ENCODE measurements around the gene FCHSD1. TPM values are rescaled to one million over a fixed set of nuclear protein-coding genes. Genes with fewer than 3 reads are reported as not detected.

Gene FCHSD1
- polyA plus RNA-seq, 4 donors, result 9.5 to 20.2 (median 14.6) TPM

Other genes starting within 250 kb of the FCHSD1 start
- gene PCDHGA9, start 248.6 kb downstream of the FCHSD1 start, polyA plus RNA-seq (ENCODE audit: insufficient read length in 4 of 4), result 1 to 10 TPM; 5.0 to 6.4 (median 5.3) TPM
- gene PCDHGB6, start 243.4 kb downstream of the FCHSD1 start, polyA plus RNA-seq (ENCODE audit: insufficient read length in 4 of 4), result 1 to 10 TPM; 6.3 to 7.9 (median 7.4) TPM
- 1 to 10 TPM; 3.1 to 3.8 (median 3.6) TPM for gene PCDHGA10, start 238.4 kb downstream of the FCHSD1 start, polyA plus RNA-seq (ENCODE audit: insufficient read length in 4 of 4)
- gene PCDHGB7, start 233.7 kb downstream of the FCHSD1 start, polyA plus RNA-seq (ENCODE audit: insufficient read length in 4 of 4), result 10 to 100 TPM; 14.0 to 17.5 (median 14.3) TPM
- gene PCDHGA11, start 230.4 kb downstream of the FCHSD1 start, polyA plus RNA-seq (ENCODE audit: insufficient read length in 4 of 4), result 1 to 10 TPM; 4.6 to 5.6 (median 5.1) TPM
- gene PCDHGA12, start 220.9 kb downstream of the FCHSD1 start, polyA plus RNA-seq (ENCODE audit: insufficient read length in 4 of 4), result 1 to 10 TPM; 1.1 to 2.4 (median 1.5) TPM
- 100 to 1,000 TPM in 3 of 4 donors, 10 to 100 TPM in 1; 88.8 to 152 (median 118) TPM for gene PCDHGC3, start 175.5 kb downstream of the FCHSD1 start, polyA plus RNA-seq (ENCODE audit: insufficient read length in 4 of 4)
- gene PCDHGC4, start 166.4 kb downstream of the FCHSD1 start, polyA plus RNA-seq (ENCODE audit: insufficient read length in 4 of 4), result 1 to 10 TPM; 2.8 to 4.1 (median 3.0) TPM
- gene PCDHGC5, start 162.3 kb downstream of the FCHSD1 start, polyA plus RNA-seq (ENCODE audit: insufficient read length in 4 of 4), result 1 to 10 TPM in 1 of 4 donors, under 1 TPM in 3; 0.22 to 1.1 (median 0.55) TPM
- gene DIAPH1, start 32.4 kb downstream of the FCHSD1 start, polyA plus RNA-seq (ENCODE audit: insufficient read length in 4 of 4), result 10 to 100 TPM; 63.1 to 75.5 (median 68.4) TPM
- 100 to 1,000 TPM in 2 of 4 donors, 10 to 100 TPM in 2; 82.6 to 125 (median 106) TPM for gene HDAC3, start 14.6 kb downstream of the FCHSD1 start, polyA plus RNA-seq (ENCODE audit: insufficient read length in 4 of 4)
- gene RELL2, start 14.4 kb downstream of the FCHSD1 start, polyA plus RNA-seq (ENCODE audit: insufficient read length in 4 of 4), result 1 to 10 TPM in 2 of 4 donors, under 1 TPM in 2; 0.55 to 2.0 (median 1.2) TPM
- gene ARAP3, start 30.8 kb upstream of the FCHSD1 start, polyA plus RNA-seq (ENCODE audit: insufficient read length in 4 of 4), result 10 to 100 TPM; 17.6 to 25.9 (median 21.6) TPM
- 10 to 100 TPM; 19.7 to 29.1 (median 26.9) TPM for gene PCDH1, start 227.0 kb upstream of the FCHSD1 start, polyA plus RNA-seq (ENCODE audit: insufficient read length in 4 of 4)

Measured in left renal cortex interstitium (tissue), 4 donors.